Esophagus muscularis mucosa (tissue), 3 donors: ENCODE data around the gene VGF.

Experiments used
- CTCF ChIP-seq, 3 experiments: fragments of 200-600 bp in 2 of 3; fragments of 450-650 bp in 1 of 3; sonication (generic) in 2 of 3; IDR thresholded peaks; one replicate each; pipeline ENCODE4 v1.5.1; 2017 to 2019; ENCODE audit warnings: antibody characterized with exemption in 3 of 3, mild to moderate bottlenecking in 2 of 3, moderate library complexity in 1 of 3
- POLR2A ChIP-seq: fragments of 450-650 bp; IDR thresholded peaks from one replicate; pipeline ENCODE4 v1.6.1; 2017; ENCODE audit warnings: antibody characterized with exemption, moderate library complexity, mild to moderate bottlenecking, low read depth
- POLR2AphosphoS5 ChIP-seq, 2 donors: sonication (generic); formaldehyde crosslinking; IDR thresholded peaks; one replicate each; pipeline ENCODE4 v1.6.1; 2017; ENCODE audit warnings: antibody characterized with exemption in 2 of 2

GRCh38 chr7:101140746-101141382 lies 24.5 kb downstream of the VGF start:
- TF ChIP-seq CTCF (IDR thresholded peaks at IDR 0.05) (no peak), POLR2A (no peak), POLR2AphosphoS5 (IDR thresholded peaks at IDR 0.05) (no peak)
